Smooth muscle cell (in vitro differentiated cells): Measurements from ENCODE around the gene C18orf32. TPM values are rescaled to one million over a fixed set of nuclear protein-coding genes. Genes with fewer than 3 reads are reported as not detected.
"Not testable (repeated sequence)": the region's sequence is repeated elsewhere in the genome, so short reads cannot be mapped to it uniquely, and the experiment has no call there.

Source experiments
- DNase-seq: peaks from one replicate; lab custom pipeline; 2025; ENCODE audit not compliant: unreplicated experiment; lab: John Stamatoyannopoulos, UW
- H2AFZ ChIP-seq: fragments of 200-600 bp; sonication (generic); 2 replicates; pipeline ENCODE4 v1.6.0; 2016; ENCODE audit warnings: antibody characterized with exemption, low read depth, mild to moderate bottlenecking
- H3F3A ChIP-seq: fragments of 200-600 bp; sonication (generic); 2 replicates; pipeline ENCODE4 v1.6.0; 2017; ENCODE audit warnings: antibody characterized with exemption, low read depth
- H3K27ac ChIP-seq: fragments of 200-600 bp; sonication (generic); 2 replicates; pipeline ENCODE4 v1.5.1; 2016; ENCODE audit warnings: low read depth, mild to moderate bottlenecking
- H3K27me3 ChIP-seq: fragments of 200-600 bp; sonication (generic); 2 replicates; pipeline ENCODE4 v1.6.1; 2016; ENCODE audit warnings: low read depth, mild to moderate bottlenecking
- H3K36me3 ChIP-seq: fragments of 200-600 bp; sonication (generic); 2 replicates; pipeline ENCODE4 v1.5.1; 2016; ENCODE audit warnings: low read depth
- H3K4me1 ChIP-seq: fragments of 200-600 bp; sonication (generic); 2 replicates; pipeline ENCODE4 v1.5.1; 2016; ENCODE audit warnings: low read depth
- H3K4me2 ChIP-seq: fragments of 200-600 bp; sonication (generic); 2 replicates; pipeline ENCODE4 v1.6.0; 2016; ENCODE audit warnings: mild to moderate bottlenecking
- H3K4me3 ChIP-seq: fragments of 200-600 bp; sonication (generic); 2 replicates; pipeline ENCODE4 v1.5.1; 2016; ENCODE audit warnings: mild to moderate bottlenecking
- H3K79me2 ChIP-seq: fragments of 200-600 bp; sonication (generic); 2 replicates; pipeline ENCODE4 v1.6.0; 2016; ENCODE audit warnings: low read depth, mild to moderate bottlenecking
- H3K9ac ChIP-seq: fragments of 200-600 bp; sonication (generic); 2 replicates; pipeline ENCODE4 v1.6.0; 2016; ENCODE audit warnings: low read depth
- H3K9me3 ChIP-seq: fragments of 200-600 bp; sonication (generic); replicated peaks from 2 replicates; pipeline ENCODE4 v1.5.1; 2016; ENCODE audit warnings: low read depth
- H4K20me1 ChIP-seq: fragments of 200-600 bp; sonication (generic); 2 replicates; pipeline ENCODE4 v1.6.0; 2016; ENCODE audit warnings: low read depth
- CTCF ChIP-seq: fragments of 200-600 bp; sonication (generic); IDR thresholded peaks from 2 replicates; pipeline ENCODE4 v1.5.1; 2017; ENCODE audit warnings: borderline replicate concordance, mild to moderate bottlenecking, antibody characterized with exemption; ENCODE audit not compliant: insufficient read depth, poor library complexity, severe bottlenecking
- WGBS: methylation state at CpG from one replicate; pipeline ENCODE4 v1.1.7; 2016; ENCODE audit warnings: low lambda C conversion rate; 5-methylcytosine and 5-hydroxymethylcytosine counted together
- polyA plus RNA-seq: library from polyadenylated mRNA; unstranded; fragments of >200 nt; fragmentation: Nextera tagmentation; extraction: Ambion mirVana; gene quantifications from 2 replicates; pipeline ENCODE4 v1.2.1, GENCODE V29; 2016
- total RNA-seq: library from RNA; depleted of rRNA; stranded (reverse); fragments of >200 nt; gene quantifications from 2 replicates; pipeline ENCODE4 v1.2.3, GENCODE V29; 2014

Gene C18orf32
- total and polyA plus RNA-seq, 2 experiments from 2014 or later = 74.9 to 87.2 TPM

DNA sequence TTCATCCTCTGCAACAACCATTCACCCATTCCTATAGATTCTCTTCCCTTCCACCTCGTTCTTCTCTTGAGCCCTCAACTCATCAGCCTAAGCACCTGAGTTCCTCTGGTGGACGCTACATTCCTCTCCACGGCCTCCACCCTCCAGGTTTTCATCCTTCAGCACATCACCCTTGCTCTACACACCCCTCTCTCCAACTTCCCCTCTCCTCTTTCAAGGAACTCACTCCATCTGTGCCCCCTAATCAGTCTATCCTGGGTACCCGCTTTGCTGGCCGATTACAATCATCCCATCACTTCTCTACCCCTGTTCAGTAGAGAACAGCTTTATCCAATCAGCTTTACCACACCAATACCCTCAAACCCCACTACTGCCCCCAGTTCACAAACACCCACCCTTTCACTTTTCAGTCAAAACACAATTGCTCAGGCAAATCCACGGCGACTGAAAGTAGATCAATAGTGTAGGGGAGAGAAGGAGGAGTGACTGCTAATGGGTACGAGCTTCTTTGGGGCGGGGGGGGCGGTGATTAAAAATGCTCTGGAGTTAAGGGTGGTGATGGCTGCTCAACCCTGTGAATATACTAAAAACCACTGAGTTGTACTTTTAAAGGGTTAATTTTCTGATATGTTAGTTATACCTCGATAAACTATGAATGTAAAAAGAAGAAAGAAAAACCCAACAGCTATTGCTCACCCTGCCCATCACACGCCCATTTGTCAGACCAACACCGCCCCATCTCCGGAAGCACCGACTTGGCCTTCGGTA lies 27.4 kb downstream of the C18orf32 start:
- peak overlapping the region; percentile 97 for H2AFZ ChIP-seq
- H3K4me1 ChIP-seq = peaks cover 9% of the 10 kb centered on the region
- H3K36me3 ChIP-seq = no peaks in the 10 kb centered on the region
- H3K27ac ChIP-seq = no peak overlapping the region
- TF ChIP-seq CTCF = no peak
- no peaks in the 10 kb centered on the region for H3K27me3 ChIP-seq
- H3K4me2 ChIP-seq = peak overlapping the region; percentile 98
- peaks cover 41% of the 10 kb centered on the region for H4K20me1 ChIP-seq
- H3K4me3 ChIP-seq = peak overlapping the region; percentile 100
- H3K9ac ChIP-seq = peak overlapping the region; percentile 86
- peaks cover 14% of the 10 kb centered on the region for H3F3A ChIP-seq
- 33% methylated on average over 16 of the region's 16 CpGs for WGBS
- H3K79me2 ChIP-seq = peaks cover 49% of the 10 kb centered on the region
- DNase-seq = no peak
- no peaks in the 10 kb centered on the region for H3K9me3 ChIP-seq

DNA sequence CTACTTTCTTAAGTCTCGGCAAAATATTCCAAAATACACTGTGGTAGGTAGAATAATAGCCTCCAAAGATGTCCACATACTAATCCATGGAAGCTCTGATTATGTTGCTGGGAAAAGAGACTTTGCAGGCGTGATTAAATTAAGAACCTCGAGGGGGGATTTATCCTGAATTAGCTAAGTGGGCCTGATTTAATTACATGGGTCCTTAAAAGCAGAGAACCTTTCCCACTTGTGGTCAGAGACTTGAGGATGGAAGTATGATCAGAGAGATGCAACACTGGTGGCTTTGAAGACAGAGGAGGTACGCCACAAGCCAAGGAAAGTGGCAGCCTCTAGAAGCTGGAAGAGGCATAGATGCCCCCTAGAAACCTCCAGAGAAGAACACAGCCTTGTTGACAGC lies 29.4 kb downstream of the C18orf32 start:
- no peak overlapping the region for H3K4me3 ChIP-seq

GRCh38 chr18:49456794-49457193 lies 30.2 kb downstream of the C18orf32 start:
- DNase-seq = no peak
- TF ChIP-seq CTCF = no peak
- Histone ChIP-seq H3K9me3 (no peaks in the 10 kb centered on the region), H3K27ac (peak overlapping the region; percentile 0), H3F3A (peaks cover 14% of the 10 kb centered on the region), H2AFZ (no peak overlapping the region), H4K20me1 (peaks cover 41% of the 10 kb centered on the region), H3K4me1 (peaks cover 9% of the 10 kb centered on the region), H3K27me3 (no peaks in the 10 kb centered on the region), H3K9ac (no peak overlapping the region), H3K4me2 (peak overlapping the region; percentile 20), H3K4me3 (no peak overlapping the region), H3K36me3 (no peaks in the 10 kb centered on the region), H3K79me2 (peaks cover 55% of the 10 kb centered on the region)
- 32% methylated on average over 1 of the region's 1 CpG for WGBS

More for the DNA sequence above, 29.4 kb downstream of the C18orf32 start:
- peaks cover 9% of the 10 kb centered on the region for H3K4me1 ChIP-seq
- no peaks in the 10 kb centered on the region for H3K27me3 ChIP-seq
- H3K9me3 ChIP-seq = no peaks in the 10 kb centered on the region
- H4K20me1 ChIP-seq = peaks cover 41% of the 10 kb centered on the region
- no peak overlapping the region for H2AFZ ChIP-seq
- no peak overlapping the region for H3K9ac ChIP-seq
- no peak overlapping the region for H3K27ac ChIP-seq
- peaks cover 14% of the 10 kb centered on the region for H3F3A ChIP-seq
- no peak for TF ChIP-seq CTCF
- H3K79me2 ChIP-seq = peaks cover 55% of the 10 kb centered on the region
- no peaks in the 10 kb centered on the region for H3K36me3 ChIP-seq
- peak overlapping the region; percentile 20 for H3K4me2 ChIP-seq
- 93% methylated on average over 4 of the region's 4 CpGs for WGBS
- no peak for DNase-seq

GRCh38 chr18:49452534-49452933 lies 34.5 kb downstream of the C18orf32 start:
- not testable (repeated sequence) for H3F3A ChIP-seq, H3K27ac ChIP-seq, H3K4me1 ChIP-seq, H3K9ac ChIP-seq, DNase-seq, H3K4me3 ChIP-seq, H2AFZ ChIP-seq, H3K4me2 ChIP-seq, H3K27me3 ChIP-seq, H3K36me3 ChIP-seq
- Histone ChIP-seq H3K79me2 (peaks cover 45% of the 10 kb centered on the region), H3K9me3 (peaks cover 17% of the 10 kb centered on the region), H4K20me1 (peaks cover 21% of the 10 kb centered on the region)
- 98% methylated on average over 12 of the region's 12 CpGs for WGBS
